Natural killer cell treated with Interleukin-12 subunit alpha and Interleukin-12 subunit beta and Interleukin-15 and Interleukin-18, amount 100 ng/mL, for 72 hours (primary cell): Measurements from ENCODE around the gene MBD3L4. TPM values are rescaled to one million over a fixed set of nuclear protein-coding genes. Genes with fewer than 3 reads are reported as not detected.
A peak's percentile ranks its signal among the peaks of the same experiment; 100 is the strongest.

Experiments used
- ATAC-seq, 2 donors: fragments of 150-1000 bp; cut with Tn5 transposase in 1 of 2; sonication (Bioruptor Pico), chemical (Tn5 transposase) in 1 of 2; 2 replicates each; pipeline ENCODE4 v1.10.0; 2021
- DNase-seq: peaks from one replicate; pipeline ENCODE4 v3.0.0; 2022; ENCODE audit warnings: low spot score
- H3K27ac Mint-ChIP-seq, 2 donors: 1 replicate in 1 of 2; 2 replicates in 1 of 2; pipeline ENCODE4 v1.8.0; 2022; ENCODE audit warnings: mixed read lengths in 2 of 2, mild to moderate bottlenecking in 1 of 2, moderate library complexity in 1 of 2
- H3K27me3 Mint-ChIP-seq, 2 donors: 1 replicate in 1 of 2; 2 replicates in 1 of 2; pipeline ENCODE4 v1.8.0; 2022; ENCODE audit warnings: mixed read lengths in 2 of 2
- H3K36me3 Mint-ChIP-seq: one replicate; pipeline ENCODE4 v1.8.0; 2022; ENCODE audit warnings: mixed read lengths
- H3K4me1 Mint-ChIP-seq, 2 donors: 1 replicate in 1 of 2; 2 replicates in 1 of 2; pipeline ENCODE4 v1.8.0; 2022; ENCODE audit warnings: low read depth in 2 of 2, mixed read lengths in 2 of 2, mild to moderate bottlenecking in 1 of 2
- H3K4me3 Mint-ChIP-seq: one replicate; pipeline ENCODE4 v1.8.0; 2022; ENCODE audit warnings: mixed read lengths
- H3K9me3 Mint-ChIP-seq: 2 replicates; pipeline ENCODE4 v1.8.0; 2022; ENCODE audit warnings: mixed read lengths
- total RNA-seq, 2 donors: library from RNA; stranded (reverse); gene quantifications; one replicate each; pipeline ENCODE4 v1.2.3, GENCODE V29; 2022

Gene MBD3L4
- total RNA-seq, 2 donors from 2014 or later, result not detected

DNA sequence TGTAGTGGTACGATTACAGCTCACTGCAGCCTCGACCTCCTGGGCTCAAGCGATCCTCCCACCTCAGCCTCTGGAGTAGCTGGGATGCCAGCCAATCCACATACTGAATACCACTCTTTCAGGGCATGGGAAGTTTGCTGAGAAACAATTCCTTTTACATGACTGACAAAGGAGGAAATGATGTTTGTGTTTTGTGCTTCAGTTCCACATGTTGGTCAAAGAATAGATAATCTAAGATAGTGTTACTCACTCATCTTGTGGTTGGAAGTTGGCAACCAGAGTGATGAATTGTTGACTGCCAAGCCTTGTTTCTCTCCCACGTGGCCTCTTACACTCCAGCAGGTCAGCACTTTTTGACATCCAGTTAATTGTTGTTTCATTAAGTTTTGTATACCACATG lies 26.3 kb downstream of the MBD3L4 start:
- ATAC-seq, result peak in 1 of 2 donors; percentile 79
- H3K4me1 Mint-ChIP-seq, result peaks cover 3 to 4% of the 10 kb centered on the region in 2 donors
- H3K4me3 Mint-ChIP-seq, result no peak overlapping the region
- no peak for DNase-seq
- no peaks in the 10 kb centered on the region for H3K36me3 Mint-ChIP-seq
- H3K27ac Mint-ChIP-seq, result no peak overlapping the region
- peaks cover 0 to 6% of the 10 kb centered on the region in 2 donors for H3K27me3 Mint-ChIP-seq
- H3K9me3 Mint-ChIP-seq, result no peaks in the 10 kb centered on the region

DNA sequence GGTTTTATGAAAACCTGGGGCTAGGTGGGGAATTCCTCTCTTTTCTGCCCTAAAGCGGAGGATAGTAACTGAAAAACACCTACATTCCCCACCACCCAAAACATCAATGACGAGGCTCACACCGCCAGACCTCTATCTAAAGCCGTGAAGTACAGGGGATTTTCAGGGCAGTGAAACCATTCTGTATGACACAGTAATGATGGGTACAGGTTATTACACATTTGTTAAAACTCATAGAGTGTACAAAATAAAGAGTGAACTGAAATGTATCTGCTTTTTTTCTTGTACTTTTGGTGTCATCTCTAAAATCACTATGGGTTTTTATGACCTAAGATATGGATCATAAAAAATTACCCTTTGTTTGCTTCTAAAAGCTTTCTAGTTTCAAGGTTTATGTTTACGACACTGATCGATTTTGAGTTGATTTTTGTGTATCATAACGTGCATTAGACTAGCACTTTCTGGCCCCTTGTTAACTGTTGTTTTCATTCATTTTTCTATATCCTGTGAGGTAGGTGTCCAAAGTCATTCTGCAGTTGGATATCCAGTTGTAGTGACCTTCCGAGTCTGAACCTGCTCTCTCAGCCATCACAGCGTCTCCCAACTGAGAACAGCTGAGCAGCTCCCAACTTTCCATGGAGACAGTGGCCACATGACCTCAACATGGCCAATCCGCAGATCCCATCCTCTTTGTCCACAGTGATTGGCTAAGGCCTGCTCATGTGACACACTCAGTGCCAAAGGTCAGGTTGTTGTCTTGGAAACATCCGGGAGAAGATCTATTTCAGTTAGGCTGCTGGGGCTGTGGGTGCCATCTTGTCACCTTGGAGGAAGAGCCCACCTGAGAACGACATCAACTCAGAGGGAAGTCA lies 29.0 kb downstream of the MBD3L4 start:
- no peak overlapping the region for H3K4me3 Mint-ChIP-seq
- H3K4me1 Mint-ChIP-seq, result peaks cover 3 to 4% of the 10 kb centered on the region in 2 donors
- no peak for ATAC-seq
- H3K27me3 Mint-ChIP-seq, result peaks cover 0 to 2% of the 10 kb centered on the region in 2 donors
- no peak overlapping the region for H3K27ac Mint-ChIP-seq
- no peaks in the 10 kb centered on the region for H3K9me3 Mint-ChIP-seq
- no peaks in the 10 kb centered on the region for H3K36me3 Mint-ChIP-seq
- no peak for DNase-seq

DNA sequence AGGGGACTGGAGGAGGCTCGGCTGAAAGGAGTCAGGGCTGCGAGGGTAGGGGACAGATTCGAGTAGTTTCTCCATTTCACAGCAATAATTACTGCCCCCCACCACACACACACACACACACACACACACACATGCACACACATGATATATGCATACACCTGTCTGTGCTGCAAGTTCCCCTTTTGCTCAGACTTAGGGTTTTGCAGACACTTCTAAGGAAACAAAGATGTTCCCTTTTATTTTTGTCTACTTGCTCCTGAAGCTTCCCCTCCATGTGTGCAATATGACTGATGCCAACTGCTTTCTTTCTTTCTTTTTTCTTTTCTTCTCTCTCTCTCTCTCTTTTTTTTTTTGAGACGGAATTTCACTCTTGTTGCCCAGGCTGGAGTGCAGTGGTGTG lies 32.1 kb downstream of the MBD3L4 start:
- Mint-ChIP-seq H3K9me3 (no peaks in the 10 kb centered on the region), H3K4me3 (no peak overlapping the region), H3K4me1 (peaks cover 3 to 4% of the 10 kb centered on the region in 2 donors), H3K27ac (no peak overlapping the region), H3K36me3 (no peaks in the 10 kb centered on the region), H3K27me3 (peaks cover 0 to 2% of the 10 kb centered on the region in 2 donors)
- ATAC-seq, result no peak
- DNase-seq, result no peak

DNA sequence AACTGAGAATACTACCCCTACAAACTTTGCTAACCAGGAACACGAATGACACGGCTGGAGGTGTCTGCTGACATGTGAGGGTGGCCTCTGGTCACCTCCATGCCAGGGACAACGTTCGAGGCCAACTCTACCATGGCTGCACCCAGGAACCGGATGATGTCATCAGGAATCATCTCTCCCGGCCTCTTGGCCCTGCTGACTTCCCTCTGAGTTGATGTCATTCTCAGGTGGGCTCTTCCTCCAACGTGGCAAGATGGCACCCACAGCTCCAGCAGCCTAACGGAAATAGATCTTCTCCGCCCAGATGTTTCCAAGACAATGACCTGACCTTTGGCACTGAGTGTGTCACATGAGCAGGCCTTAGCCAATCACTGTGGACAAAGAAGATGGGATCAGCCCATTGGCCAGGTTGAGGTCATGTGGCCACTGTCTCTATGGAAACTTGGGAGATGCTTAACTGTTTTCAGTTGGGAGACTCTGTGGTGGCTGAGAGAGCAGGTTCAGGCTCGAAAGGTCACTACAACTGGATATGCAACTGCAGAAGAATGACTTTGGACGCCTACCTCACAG lies 33.8 kb downstream of the MBD3L4 start:
- H3K9me3 Mint-ChIP-seq, result no peaks in the 10 kb centered on the region

DNA sequence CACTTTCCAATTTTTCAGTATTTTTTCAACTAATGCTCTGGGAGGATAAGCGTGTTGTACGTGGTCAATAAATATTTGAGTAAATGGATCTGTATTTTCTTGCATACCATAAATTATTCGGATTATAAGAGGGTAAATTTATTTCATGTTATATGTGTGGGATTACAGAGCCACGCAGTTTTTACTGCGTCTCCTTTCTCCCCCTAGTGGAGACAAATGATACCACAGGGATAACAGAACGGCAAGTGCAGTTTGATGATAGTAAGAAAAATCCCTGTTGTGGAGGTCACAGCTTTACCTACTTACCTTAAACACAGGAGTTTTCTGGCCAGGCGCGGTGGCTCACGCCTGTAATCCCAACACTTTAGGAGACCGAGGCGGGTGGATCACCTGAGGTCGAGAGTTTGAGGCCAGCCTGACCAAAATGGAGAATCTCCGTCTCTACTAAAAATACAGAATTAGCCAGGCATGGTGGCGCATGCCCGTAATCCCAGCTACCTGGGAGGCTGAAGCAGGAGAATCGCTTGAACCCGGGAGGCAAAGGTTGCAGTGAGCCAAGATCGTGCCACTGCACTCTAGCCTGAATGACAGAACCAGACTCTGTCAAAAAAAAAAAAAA lies 35.6 kb downstream of the MBD3L4 start:
- Mint-ChIP-seq H3K4me1 (peaks cover 3% of the 10 kb centered on the region in 2 donors), H3K36me3 (no peaks in the 10 kb centered on the region), H3K27ac (no peak overlapping the region), H3K27me3 (peaks cover 13 to 16% of the 10 kb centered on the region in 2 donors), H3K9me3 (no peaks in the 10 kb centered on the region), H3K4me3 (no peak overlapping the region)
- ATAC-seq (no peak), DNase-seq (no peak)

More for the DNA sequence above, 33.8 kb downstream of the MBD3L4 start:
- DNase-seq (no peak), ATAC-seq (no peak)
- Mint-ChIP-seq H3K27ac (no peak overlapping the region), H3K27me3 (peaks cover 0 to 2% of the 10 kb centered on the region in 2 donors), H3K36me3 (no peaks in the 10 kb centered on the region), H3K4me1 (peaks cover 3 to 4% of the 10 kb centered on the region in 2 donors), H3K4me3 (no peak overlapping the region)

DNA sequence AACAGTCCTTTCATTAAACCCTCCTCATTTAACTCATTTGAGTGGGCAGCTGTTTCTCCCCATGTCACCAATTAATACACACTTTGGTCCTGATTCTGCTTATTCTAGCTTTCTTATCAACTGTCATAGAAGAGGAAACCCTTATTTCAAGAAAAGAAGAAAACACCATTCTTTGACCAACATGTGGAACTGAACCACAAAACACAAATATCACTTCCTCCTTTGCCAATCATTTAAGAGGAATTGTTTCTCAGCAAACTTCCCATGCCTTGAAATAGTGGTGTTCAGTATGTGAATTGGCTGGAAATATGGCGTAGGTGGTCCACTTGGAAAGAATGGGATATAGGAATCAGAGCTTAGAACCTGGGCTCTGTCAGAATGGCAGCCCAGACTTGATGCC lies 39.2 kb downstream of the MBD3L4 start:
- H3K4me1 Mint-ChIP-seq, result no peaks in the 10 kb centered on the region
- no peaks in the 10 kb centered on the region for H3K9me3 Mint-ChIP-seq
- peaks cover 13 to 22% of the 10 kb centered on the region in 2 donors for H3K27me3 Mint-ChIP-seq
- no peaks in the 10 kb centered on the region for H3K36me3 Mint-ChIP-seq
- no peak overlapping the region for H3K4me3 Mint-ChIP-seq
- ATAC-seq (no peak), DNase-seq (no peak)
- H3K27ac Mint-ChIP-seq, result no peak overlapping the region

DNA sequence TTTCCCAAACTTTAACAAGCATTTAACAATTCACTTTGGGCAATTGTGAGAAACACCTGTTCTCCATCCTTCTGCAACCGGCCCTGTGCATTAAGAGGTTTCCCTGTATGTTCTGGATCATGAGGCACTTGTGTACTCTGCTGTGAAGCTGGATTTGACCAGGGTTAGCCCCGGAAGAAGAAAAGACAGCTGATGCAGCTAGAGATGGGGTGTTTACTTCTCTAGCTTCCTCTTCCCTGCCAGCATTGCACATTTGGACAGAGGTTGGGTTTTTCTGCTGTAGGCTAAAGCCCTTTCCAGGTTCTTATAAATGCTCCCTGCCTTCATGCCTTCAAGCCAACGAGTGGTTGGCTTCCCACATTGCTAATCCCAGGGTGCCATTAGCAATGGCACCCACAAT lies 39.6 kb downstream of the MBD3L4 start:
- DNase-seq (no peak), ATAC-seq (no peak)
- peak overlapping the region; percentile 6 for H3K4me3 Mint-ChIP-seq
- H3K4me1 Mint-ChIP-seq, result peaks cover 2% of the 10 kb centered on the region in 2 donors
- no peak overlapping the region for H3K27ac Mint-ChIP-seq
- peaks cover 3% of the 10 kb centered on the region for H3K36me3 Mint-ChIP-seq
- H3K9me3 Mint-ChIP-seq, result peaks cover 2% of the 10 kb centered on the region
- peaks cover 13 to 22% of the 10 kb centered on the region in 2 donors for H3K27me3 Mint-ChIP-seq

DNA sequence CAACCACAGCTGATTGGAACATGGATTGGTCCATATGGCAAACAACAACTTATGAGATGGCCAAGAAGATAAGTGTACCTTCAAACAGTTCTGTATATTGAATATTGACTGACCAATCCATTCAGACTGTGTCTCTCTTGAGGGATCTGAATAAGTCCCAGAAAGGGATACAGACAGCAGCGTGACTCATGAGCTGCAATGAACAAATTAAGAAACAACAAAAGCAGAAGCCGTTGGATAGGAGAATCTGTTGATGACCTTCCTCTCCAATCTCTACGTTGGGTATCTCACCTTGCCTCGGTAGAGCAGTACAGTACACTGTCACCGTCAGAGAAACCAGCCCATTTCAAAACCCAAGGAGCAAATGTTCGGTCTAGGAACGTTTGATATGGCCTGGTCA lies 40.0 kb downstream of the MBD3L4 start:
- no peak for DNase-seq
- peaks cover 6% of the 10 kb centered on the region for H3K9me3 Mint-ChIP-seq
- H3K27ac Mint-ChIP-seq, result no peak overlapping the region
- no peak for ATAC-seq
- H3K4me3 Mint-ChIP-seq, result peak overlapping the region; percentile 6
- peaks cover 13 to 22% of the 10 kb centered on the region in 2 donors for H3K27me3 Mint-ChIP-seq
- peaks cover 6% of the 10 kb centered on the region in 2 donors for H3K4me1 Mint-ChIP-seq
- H3K36me3 Mint-ChIP-seq, result peaks cover 7% of the 10 kb centered on the region

DNA sequence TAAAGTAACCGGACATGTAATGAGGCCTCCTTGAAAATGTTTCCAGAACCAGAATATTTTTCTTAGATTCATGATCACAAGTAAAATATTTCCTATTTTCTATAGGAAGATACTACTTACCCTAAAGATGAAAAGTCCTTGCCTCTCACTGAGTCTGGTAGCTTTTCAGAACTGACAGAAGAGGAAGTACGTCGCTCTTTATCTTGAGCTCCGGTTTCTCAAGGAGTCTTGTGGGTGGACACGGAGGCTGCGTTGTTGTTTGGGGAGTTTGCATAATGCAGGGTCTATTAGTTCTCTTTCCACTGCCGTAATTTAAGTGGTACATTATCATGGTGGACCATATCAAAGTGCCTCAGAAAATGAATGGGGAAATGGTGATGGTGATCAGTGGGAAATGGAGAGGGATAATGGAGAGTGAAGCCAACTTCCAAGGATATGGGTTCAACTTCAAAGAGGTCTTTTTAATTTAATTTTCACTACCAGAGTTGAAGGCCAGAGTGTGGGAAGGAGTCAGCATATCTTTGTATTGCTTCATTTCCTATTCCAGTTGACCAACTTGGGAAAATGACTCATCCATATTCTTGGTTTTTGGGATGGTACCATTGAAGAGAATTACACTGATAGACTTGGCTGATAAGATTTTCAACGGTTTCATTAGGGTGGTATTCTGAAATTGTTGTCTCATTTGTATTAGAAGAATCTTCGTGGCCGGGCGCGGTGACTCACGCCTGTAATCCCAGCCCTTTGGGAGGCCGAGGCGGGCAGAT lies 42.1 kb downstream of the MBD3L4 start:
- peaks cover 9% of the 10 kb centered on the region for H3K36me3 Mint-ChIP-seq
- H3K27me3 Mint-ChIP-seq, result peaks cover 13 to 22% of the 10 kb centered on the region in 2 donors
- ATAC-seq (no peak), DNase-seq (no peak)
- H3K4me3 Mint-ChIP-seq, result peak overlapping the region; percentile 40
- peak overlapping the region in 1 of 2 donors; percentile 38 for H3K27ac Mint-ChIP-seq
- peaks cover 7 to 8% of the 10 kb centered on the region in 2 donors for H3K4me1 Mint-ChIP-seq
- H3K9me3 Mint-ChIP-seq, result peaks cover 9% of the 10 kb centered on the region

DNA sequence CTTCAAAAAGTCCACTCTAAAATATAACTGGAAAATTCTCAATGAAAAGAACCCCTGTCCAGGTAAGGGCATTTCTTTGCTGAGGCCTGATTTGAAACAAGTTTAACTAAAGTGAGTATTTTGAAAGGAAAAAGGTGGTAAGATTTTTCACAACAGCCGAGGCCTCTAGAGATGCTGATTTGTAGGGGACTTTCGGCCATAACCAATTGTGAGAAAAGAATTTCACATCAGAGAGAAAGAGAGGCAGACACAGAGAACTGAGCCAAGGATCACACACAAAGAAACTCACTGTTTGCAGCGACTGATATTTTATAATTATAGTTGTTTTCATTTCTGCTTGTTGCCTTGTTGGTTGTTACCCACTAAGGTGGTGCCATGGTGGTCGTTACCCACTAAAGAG lies 43.2 kb downstream of the MBD3L4 start:
- Mint-ChIP-seq H3K9me3 (peaks cover 9% of the 10 kb centered on the region), H3K4me3 (no peak overlapping the region), H3K27me3 (peaks cover 13 to 22% of the 10 kb centered on the region in 2 donors), H3K27ac (no peak overlapping the region), H3K4me1 (peaks cover 7 to 8% of the 10 kb centered on the region in 2 donors), H3K36me3 (peaks cover 9% of the 10 kb centered on the region)
- DNase-seq (no peak), ATAC-seq (no peak)

DNA sequence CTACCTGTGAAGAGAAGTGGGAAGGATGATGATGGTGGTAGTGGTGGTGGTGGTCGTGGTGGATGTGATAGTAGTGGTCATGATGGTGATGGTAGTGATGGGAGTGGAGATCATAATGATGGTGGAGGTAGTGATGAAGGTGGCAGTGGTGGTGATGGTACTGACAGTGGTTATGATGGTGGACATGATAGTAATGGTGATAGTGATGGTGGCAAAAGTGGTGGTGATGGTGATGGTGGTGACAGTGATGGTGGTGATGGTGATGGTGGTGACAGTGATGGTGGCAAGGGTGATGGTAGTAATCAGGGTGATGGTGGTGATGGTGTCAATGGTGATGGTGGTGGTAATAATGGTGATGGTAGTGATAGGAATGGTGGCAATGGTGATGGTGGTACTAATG lies 44.9 kb downstream of the MBD3L4 start:
- ATAC-seq (no peak), DNase-seq (no peak)
- peaks cover 7 to 8% of the 10 kb centered on the region in 2 donors for H3K4me1 Mint-ChIP-seq
- H3K4me3 Mint-ChIP-seq, result peak overlapping the region; percentile 7
- peaks cover 9% of the 10 kb centered on the region for H3K9me3 Mint-ChIP-seq
- H3K36me3 Mint-ChIP-seq, result peaks cover 9% of the 10 kb centered on the region
- peak overlapping the region in 1 of 2 donors; percentile 19 for H3K27ac Mint-ChIP-seq
- H3K27me3 Mint-ChIP-seq, result peaks cover 1 to 13% of the 10 kb centered on the region in 2 donors

DNA sequence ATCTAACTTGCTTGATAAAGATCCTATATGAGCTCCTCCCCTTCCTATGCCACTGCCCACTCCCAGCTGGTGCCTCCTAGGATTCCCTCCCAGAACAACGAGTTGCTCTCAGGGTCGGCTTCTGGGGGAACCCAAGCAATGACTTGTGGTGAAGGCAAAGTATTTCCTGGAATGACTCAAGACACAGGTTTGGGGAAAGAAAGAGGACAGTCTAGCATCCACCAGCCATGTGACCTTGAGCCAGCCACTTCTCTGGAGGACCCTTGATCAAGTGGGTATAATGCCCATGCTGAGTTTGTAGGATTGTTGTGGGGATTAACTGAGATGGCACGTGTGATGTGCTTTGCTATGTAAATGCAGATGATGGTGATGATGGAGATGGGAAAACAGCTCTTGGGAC lies 51.7 kb downstream of the MBD3L4 start:
- H3K4me1 Mint-ChIP-seq, result no peaks in the 10 kb centered on the region
- peaks cover 3 to 4% of the 10 kb centered on the region in 2 donors for H3K27me3 Mint-ChIP-seq
- no peak overlapping the region for H3K27ac Mint-ChIP-seq
- no peak overlapping the region for H3K4me3 Mint-ChIP-seq
- no peak for DNase-seq
- no peak for ATAC-seq
- peaks cover 2% of the 10 kb centered on the region for H3K9me3 Mint-ChIP-seq
- H3K36me3 Mint-ChIP-seq, result peaks cover 10% of the 10 kb centered on the region

DNA sequence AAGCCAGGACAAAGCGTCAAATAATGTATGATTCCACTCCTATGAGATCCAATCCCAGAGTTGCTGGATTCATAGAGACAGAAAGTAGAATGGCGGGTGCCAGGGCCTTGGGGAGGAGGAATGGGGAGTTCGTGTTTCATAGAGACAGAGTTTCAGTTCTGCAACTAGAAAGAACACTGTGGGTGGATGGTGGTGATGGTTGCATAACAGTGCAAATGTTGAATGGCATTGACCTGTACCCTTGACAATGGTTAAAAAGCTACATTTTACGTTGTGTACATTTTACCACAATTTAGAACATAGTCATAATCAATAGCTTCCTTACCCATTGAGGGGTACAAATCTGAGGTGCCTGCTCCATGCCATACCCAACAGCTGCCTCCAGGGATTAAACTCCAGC lies 52.1 kb downstream of the MBD3L4 start:
- H3K36me3 Mint-ChIP-seq, result peaks cover 13% of the 10 kb centered on the region
- no peak overlapping the region for H3K27ac Mint-ChIP-seq
- H3K4me1 Mint-ChIP-seq, result no peaks in the 10 kb centered on the region
- peaks cover 2% of the 10 kb centered on the region for H3K9me3 Mint-ChIP-seq
- peaks cover 7% of the 10 kb centered on the region in 2 donors for H3K27me3 Mint-ChIP-seq
- ATAC-seq, result no peak
- DNase-seq, result no peak
- H3K4me3 Mint-ChIP-seq, result no peak overlapping the region
